NB4 (cell line): ENCODE results near the gene RXRA.

ENCODE experiments used
- MYC ChIP-seq: IDR thresholded peaks from 2 replicates; pipeline ENCODE4 v1.6.1; 2011; ENCODE audit warnings: low read depth, low read length
- POLR2A ChIP-seq: IDR thresholded peaks from 2 replicates; pipeline ENCODE4 v1.6.1; 2011; ENCODE audit warnings: mild to moderate bottlenecking; ENCODE audit not compliant: insufficient read length; ENCODE audit errors: extremely low read depth
- TF ChIP-seq, protein P1 (sequence below): IDR thresholded peaks from one replicate; pipeline ENCODE4 v1.5.1; 2012; ENCODE audit warnings: low read depth, low read length

GRCh38 chr9:134412298-134412711 lies 86.0 kb downstream of the RXRA start:
- TF ChIP-seq, protein P1, sequence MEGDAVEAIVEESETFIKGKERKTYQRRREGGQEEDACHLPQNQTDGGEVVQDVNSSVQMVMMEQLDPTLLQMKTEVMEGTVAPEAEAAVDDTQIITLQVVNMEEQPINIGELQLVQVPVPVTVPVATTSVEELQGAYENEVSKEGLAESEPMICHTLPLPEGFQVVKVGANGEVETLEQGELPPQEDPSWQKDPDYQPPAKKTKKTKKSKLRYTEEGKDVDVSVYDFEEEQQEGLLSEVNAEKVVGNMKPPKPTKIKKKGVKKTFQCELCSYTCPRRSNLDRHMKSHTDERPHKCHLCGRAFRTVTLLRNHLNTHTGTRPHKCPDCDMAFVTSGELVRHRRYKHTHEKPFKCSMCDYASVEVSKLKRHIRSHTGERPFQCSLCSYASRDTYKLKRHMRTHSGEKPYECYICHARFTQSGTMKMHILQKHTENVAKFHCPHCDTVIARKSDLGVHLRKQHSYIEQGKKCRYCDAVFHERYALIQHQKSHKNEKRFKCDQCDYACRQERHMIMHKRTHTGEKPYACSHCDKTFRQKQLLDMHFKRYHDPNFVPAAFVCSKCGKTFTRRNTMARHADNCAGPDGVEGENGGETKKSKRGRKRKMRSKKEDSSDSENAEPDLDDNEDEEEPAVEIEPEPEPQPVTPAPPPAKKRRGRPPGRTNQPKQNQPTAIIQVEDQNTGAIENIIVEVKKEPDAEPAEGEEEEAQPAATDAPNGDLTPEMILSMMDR = no peak
- TF ChIP-seq POLR2A = no peak
- TF ChIP-seq MYC = no peak
